Amniotic stem cell (primary cell): ENCODE data around the gene TM7SF3.

Experiments used
- DNase-seq: peaks from one replicate; lab custom pipeline; 2025; lab: John Stamatoyannopoulos, UW

TM7SF3 gene

GRCh38 chr12:27014859-27015729 is 910 bp upstream of the TM7SF3 start:
- DNase-seq, result no peak

DNA sequence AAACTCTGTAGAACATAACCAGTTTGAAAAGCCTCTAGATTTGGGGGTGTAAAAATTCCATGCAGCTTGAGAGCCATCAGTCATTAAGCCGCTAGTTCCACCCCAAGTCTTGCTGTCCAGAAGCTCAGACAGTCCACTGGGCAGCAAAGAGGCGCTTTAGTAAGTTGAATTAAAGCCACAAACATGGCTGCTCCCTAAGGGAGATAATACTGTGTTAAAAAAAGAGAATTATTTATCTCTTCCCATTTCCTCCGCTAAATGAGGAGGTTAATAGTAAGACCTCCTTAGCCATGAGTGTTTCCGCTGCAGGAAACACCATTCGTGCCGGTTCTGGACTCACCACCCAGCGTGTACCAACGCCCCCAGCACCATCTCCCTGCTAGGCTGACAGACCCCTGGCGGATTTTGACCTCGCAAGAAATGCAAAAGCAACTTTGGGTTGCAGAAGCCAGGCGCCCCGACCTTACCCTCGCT is 536 bp downstream of the TM7SF3 start:
- DNase-seq, result no peak

DNA sequence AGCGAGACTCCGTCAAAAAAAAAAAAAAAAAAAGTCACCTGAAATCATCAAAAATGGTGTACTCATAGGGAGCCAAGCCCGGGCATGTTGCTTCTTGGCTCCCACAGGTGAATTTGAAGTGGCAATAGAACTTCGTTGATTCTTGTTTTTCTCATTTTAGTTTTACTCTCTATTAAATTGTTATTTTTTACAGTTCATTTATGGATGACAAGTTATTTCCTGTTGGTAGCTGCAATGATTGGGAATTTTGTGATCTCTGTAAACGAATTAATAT is 1.3 kb downstream of the TM7SF3 start:
- DNase-seq, result no peak

DNA sequence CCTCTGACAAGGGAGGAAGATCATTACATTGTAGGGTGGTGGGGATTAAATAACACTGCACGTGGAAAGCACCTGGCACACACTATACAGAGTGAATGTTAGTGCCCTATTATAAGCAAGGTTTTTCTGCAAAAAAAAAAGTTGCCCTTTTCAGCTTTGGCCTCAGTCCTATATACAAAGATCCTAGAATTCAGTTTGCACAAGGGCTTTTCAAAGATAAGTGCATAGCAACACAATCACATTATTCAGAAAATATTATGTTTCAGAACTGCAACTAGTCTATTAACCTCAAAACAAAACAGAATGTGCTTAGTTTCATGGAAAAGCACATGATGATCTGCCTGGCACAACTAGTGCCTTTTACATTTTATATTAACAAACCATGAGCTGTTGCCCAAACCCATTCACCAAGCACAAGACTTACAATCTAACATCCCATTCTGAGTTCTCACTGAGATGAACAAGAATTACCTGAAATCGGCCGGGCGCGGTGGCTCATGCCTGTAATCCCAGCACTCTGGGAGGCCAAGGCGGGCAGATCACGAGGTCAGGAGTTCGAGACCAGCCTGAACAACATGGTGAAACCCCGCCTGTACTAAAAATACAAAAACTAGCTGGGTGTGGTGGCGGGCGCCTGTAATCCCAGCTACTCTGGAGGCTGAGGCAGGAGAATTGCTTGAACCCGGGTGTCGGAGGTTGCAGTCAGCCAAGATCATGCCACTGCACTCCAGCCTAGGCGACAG is 1.8 kb downstream of the TM7SF3 start:
- DNase-seq, result no peak

- no peak for DNase-seq
Measured at GRCh38 chr12:27009881-27010301, 4.3 kb downstream of the TM7SF3 start.

DNA sequence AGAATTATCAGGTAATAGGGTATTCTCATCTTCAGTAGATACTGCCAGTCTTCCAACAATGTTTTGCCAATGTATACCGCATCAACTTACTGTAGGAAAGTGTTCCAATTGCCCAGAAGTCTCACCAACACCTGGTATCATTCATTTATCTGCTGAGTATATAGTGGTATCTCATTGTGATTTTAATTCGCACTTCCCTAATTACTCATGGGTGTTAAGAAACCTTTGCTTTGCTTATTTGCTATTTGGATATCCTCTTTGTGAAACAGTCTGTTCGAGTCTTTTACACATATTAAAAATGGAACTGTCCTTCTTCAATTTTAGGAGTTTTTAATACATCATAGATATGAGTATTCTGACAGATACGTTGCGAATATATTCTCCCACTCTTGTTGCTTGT is 6.1 kb downstream of the TM7SF3 start:
- DNase-seq, result no peak

DNA sequence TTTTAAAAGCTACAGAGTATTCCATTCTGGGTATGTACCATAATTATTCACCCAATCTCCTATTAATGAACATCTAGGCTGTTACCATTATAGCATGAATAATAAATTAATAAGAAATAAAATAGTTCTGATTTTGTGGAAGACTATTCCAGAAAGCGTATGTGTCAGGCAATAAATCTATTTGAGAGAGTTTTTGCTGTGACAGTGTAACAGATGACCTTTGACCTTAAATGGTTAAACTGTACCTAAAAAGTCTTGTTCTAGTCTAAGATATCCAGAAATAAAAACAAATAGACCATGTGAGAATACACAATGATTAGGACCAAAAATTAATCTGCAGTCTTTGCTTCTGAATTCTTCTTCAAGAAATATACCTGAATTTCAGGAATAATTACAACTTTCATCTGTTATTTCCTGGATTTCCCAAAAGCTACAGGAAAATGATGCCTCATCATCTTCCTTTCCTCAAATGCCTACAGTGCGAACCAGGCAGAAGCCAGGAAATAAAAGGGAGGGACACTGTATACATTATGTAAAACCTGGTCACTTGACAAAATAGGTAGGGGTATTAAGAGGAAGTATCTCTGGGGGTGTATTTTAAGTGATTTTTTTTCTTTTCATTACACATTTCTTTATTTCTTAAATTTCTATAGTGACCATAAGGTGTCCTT is 7.3 kb downstream of the TM7SF3 start:
- no peak for DNase-seq

DNA sequence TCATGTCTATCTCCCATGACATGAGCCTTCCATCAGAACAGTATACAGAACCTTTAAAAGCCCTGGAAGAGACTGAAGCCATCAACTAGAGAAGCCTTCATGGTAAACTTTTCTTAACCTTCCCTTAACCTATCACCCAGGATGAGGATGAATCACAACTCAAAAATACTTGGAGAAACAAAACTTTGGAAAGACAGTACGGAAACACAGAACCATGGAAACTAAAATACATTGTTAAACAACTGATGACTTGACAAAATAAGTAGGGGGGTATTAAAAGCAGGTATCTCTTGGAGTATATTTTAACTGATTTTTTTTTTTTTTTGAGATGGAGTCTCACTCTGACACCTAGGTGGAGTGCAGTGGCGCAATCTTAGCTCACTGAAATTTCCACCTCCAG is 8.7 kb downstream of the TM7SF3 start:
- no peak for DNase-seq

DNA sequence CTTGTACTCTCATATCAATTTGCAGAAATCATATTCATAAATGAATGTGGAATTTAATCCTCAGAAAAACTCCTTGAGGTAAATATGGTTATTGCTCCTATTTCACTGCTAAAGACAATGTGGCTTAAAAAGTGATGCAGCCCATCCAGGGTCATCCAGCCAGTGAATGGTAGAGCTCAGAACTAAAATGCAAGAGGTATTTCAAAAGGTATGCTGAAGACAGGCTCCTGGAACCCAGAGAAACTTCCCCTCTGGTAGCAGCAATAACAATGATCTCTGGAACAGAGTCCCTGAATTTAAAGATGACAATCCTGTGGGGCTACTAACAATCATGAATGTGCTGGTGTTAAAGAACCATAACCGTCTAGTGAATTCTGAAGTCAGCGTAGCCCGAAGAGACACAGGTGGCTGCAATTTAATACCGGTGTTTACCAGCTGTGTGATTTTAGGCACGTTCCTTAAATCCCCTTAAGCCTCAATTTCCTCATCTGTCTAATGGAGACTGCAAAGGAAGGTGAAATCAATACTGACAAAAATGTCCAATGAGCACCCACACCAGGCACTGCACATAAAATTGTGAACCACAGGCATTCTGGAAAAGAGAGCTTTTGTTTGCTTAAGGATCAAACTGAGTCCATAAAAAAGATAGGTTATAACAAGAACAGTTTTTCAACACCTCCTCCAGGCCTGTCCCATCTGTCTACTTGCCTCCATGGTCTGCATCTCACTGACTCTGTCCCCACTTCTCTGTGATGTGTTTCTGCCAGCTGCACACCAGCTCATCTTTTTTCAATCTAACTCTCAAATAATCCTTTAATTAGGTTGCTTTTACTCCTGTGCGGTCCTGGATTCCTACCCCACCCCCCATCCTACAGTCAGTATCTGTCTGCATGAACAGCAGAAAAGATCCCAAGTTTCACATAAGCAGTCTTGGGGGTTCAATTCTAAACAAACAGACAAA is 10.5 kb downstream of the TM7SF3 start:
- no peak for DNase-seq

DNA sequence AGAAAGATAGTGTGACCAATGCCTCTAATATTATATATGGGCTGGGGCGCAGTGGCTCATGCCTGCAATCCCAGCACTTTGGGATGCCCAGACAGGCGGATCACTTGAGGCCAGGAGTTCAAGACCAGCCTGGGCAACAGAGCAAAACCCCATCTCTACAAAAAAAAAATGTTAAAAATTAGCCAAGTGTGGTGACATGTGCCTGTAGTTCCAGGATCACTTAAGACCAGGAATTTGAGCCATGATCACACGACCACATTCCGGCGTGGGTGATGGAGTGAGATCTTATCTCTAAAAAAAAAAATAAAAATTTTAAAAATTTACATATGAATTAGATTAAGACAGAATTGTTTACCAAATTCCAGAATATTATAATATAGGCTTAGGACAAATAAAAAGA is 12.0 kb downstream of the TM7SF3 start:
- DNase-seq, result no peak

- DNase-seq, result no peak
Measured at GRCh38 chr12:27001663-27002062, 12.5 kb downstream of the TM7SF3 start.

- no peak for DNase-seq
Measured at GRCh38 chr12:27000961-27001360, 13.2 kb downstream of the TM7SF3 start.

- DNase-seq, result no peak
Measured at GRCh38 chr12:26997003-26997402, 17.2 kb downstream of the TM7SF3 start.

- DNase-seq, result no peak
Measured at GRCh38 chr12:26995706-26996105, 18.5 kb downstream of the TM7SF3 start.

GRCh38 chr12:26994109-26994508 is 20.1 kb downstream of the TM7SF3 start:
- no peak for DNase-seq

GRCh38 chr12:26991826-26992225 is 22.4 kb downstream of the TM7SF3 start:
- DNase-seq, result no peak

DNA sequence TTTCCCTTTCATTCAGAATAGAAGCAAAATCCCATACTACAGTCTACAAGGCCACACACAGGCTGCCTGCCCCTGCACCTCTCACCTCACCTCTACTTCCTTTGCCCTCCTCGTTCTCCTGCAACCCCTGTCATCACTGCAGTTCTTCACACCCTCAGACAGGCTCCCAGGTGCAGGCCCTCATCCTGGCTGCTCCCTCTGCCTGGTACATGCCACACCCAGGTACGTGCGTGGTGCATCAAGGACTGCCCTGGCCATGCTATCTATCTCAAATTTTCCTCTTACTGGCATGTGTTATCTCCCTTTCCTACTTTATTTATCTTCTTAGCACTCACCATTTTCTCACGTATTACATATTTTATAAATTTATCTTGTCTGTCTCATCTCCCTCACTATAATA is 24.3 kb downstream of the TM7SF3 start:
- DNase-seq, result no peak

DNA sequence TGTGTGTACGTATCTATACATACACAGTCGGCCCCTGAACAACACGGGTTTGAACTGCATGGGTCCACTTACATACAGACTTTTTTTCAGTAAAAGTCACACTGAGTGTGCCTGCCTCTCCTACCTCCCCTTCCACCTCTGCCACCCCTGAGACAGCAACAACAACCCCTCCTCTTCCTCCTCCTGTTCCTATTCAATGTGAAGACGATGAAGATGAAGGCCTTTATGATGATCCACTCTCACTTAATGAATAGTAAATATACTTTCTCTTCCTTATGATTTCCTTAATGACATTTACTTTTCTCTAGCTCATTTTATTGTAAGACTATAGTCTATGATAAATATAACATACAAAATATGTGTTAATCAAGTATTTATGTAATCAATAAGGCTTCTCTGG is 25.5 kb downstream of the TM7SF3 start:
- no peak for DNase-seq

DNA sequence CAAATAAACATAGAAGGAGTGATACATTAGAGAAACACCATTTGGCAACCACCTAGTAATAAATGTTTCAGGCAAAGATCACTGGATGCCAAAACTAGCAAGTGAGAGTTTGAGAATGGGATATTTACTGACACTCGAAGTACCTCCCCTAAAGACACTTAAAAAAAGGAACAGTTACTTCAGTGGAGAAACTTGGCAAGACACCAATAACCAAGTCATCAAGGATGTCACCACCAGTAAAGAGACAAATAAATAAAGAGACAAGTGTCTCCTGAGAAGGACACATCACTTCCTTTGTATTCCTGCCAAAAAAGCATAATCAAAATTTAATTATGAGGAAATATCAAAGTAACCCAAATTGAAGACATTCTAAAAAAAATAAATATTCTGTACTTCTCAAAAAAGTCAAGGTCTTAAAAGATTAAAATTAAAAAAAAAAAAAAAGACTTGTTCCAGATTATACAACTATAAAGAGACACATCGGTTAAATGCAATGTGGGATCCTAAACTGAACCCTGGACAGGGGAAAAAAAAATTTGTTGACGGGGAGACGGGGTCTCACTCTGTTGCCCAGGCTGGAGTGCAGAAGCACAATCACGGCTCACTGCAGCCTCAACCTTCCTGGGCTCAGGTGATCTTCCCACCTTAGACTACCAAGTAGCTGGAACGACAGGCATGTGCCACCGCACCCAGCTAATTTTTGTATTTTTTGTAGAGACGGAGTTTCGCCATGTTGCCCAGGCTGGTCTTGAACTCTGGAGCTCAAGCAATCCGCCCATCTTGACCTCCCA is 26.4 kb downstream of the TM7SF3 start:
- no peak for DNase-seq

GRCh38 chr12:26982866-26983265 is 31.3 kb downstream of the TM7SF3 start:
- DNase-seq, result no peak

DNA sequence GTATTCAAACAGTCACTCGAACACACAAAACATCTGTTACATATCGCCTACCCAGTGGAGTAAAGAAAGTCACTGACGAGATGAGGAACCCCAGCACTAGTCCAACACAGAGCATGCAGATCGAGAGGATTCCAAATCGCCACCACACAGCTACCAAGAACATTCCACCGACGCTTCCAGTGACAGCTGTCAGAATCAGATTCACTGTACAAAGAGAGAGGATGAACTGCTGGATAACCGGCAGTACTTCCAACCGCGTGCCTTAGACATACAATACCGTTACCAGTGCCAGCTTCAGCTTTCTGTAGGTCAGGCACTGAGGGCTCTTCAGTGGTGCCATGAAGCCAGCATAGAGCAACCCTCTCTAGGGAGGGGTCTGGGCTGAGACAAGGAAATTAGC is 34.5 kb downstream of the TM7SF3 start:
- DNase-seq, result no peak
